C1 segment of cervical spinal cord (tissue), 14 donors: ENCODE data around the gene PKD1.
A peak's percentile ranks its signal among the peaks of the same experiment; 100 is the strongest.

ENCODE experiments used
- DNase-seq, 14 donors: peaks; one replicate each; lab custom pipeline; 2025; lab: John Stamatoyannopoulos, UW

The PKD1 gene

GRCh38 chr16:2053897-2054296 is 81.8 kb downstream of the PKD1 start:
- no peak for DNase-seq

- no peak for DNase-seq
Observed at GRCh38 chr16:2053211-2053610, 82.5 kb downstream of the PKD1 start.

GRCh38 chr16:2048116-2048543 is 87.6 kb downstream of the PKD1 start:
- no peak for DNase-seq

- peak; percentile 69 to 97 (median 92) for DNase-seq
Observed at GRCh38 chr16:2047330-2048115, 88.2 kb downstream of the PKD1 start, which contains the start of the genes NTHL1 and TSC2. Gene NTHL1, minus strand, starts transcription at chr16:2047834. Its CDS starts 11 bp downstream, at chr16:2047823. Gene TSC2, plus strand, starts transcription at chr16:2047985. Its CDS starts 631 bp downstream, at chr16:2048616.

GRCh38 chr16:2046893-2047329 is 88.8 kb downstream of the PKD1 start:
- no peak for DNase-seq

- DNase-seq, result no peak
Observed at GRCh38 chr16:2045965-2046892, 89.5 kb downstream of the PKD1 start.

GRCh38 chr16:2044541-2044940 is 91.2 kb downstream of the PKD1 start:
- no peak for DNase-seq

GRCh38 chr16:2043667-2044451 is 91.8 kb downstream of the PKD1 start:
- peak in 1 of 14 donors; percentile 26 for DNase-seq

GRCh38 chr16:2042986-2043666 is 92.6 kb downstream of the PKD1 start:
- DNase-seq, result no peak

- no peak for DNase-seq
Observed at GRCh38 chr16:2042171-2042985, 93.3 kb downstream of the PKD1 start.

GRCh38 chr16:2040787-2041522 is 94.7 kb downstream of the PKD1 start:
- peak in 1 of 14 donors; percentile 45 for DNase-seq

GRCh38 chr16:2040041-2040786 is 95.5 kb downstream of the PKD1 start:
- DNase-seq, result no peak

GRCh38 chr16:2039274-2040031 is 96.2 kb downstream of the PKD1 start:
- no peak for DNase-seq
